HCT116 (cell line): ENCODE measurements around the gene HES5. TPM values are rescaled to one million over a fixed set of nuclear protein-coding genes. Genes with fewer than 3 reads are reported as not detected.

Experiments used
- ATAC-seq: fragments of 200-7000 bp; cut with Tn5 transposase; 2 replicates; pipeline ENCODE4 v1.9.1; 2020; ENCODE audit warnings: mild to moderate bottlenecking, moderate library complexity
- BruUV-seq: library from RNA; stranded (reverse); fragments of 400-500 nt; replicated peaks from 2 replicates; lab custom pipeline; 2021; lab: Mats Ljungman, UMichigan
- CTCF ChIA-PET: fragments of 300-600 bp; sonication (Branson Sonifier 250); formaldehyde crosslinking; loops from one replicate; lab custom pipeline; 2021; ENCODE audit warnings: antibody characterized with exemption; lab: Charles Lee
- POLR2A ChIA-PET: fragments of 300-600, 350-600 bp; sonication (Branson Sonifier 250); formaldehyde crosslinking; loops from one replicate; lab custom pipeline; 2021; ENCODE audit warnings: antibody characterized with exemption; lab: Charles Lee
- RAD21 ChIA-PET, 2 experiments: fragments of 300-600 bp; sonication (Branson Sonifier 250); formaldehyde crosslinking; loops; one replicate each; lab custom pipeline; 2023; ENCODE audit warnings: low total read pairs in 2 of 2; ENCODE audit not compliant: uncharacterized antibody in 2 of 2, unreplicated experiment in 2 of 2, low non-redundant PET in 1 of 2; lab: Charles Lee
- DNase-seq: peaks from one replicate; pipeline ENCODE4 v3.0.0-alpha.2; 2010; ENCODE audit warnings: low read depth, low spot score
- H2AFZ ChIP-seq: fragments of 200-600 bp; shearing (Covaris generic), sonication (generic); 2 replicates; pipeline ENCODE4 v1.6.1; 2017; ENCODE audit warnings: low read depth, mixed run types, mixed read lengths, antibody characterized with exemption, low read length; ENCODE audit not compliant: poor library complexity, severe bottlenecking
- H3K27ac ChIP-seq: 2 replicates; pipeline ENCODE4 v1.5.1; 2012; ENCODE audit warnings: low read depth, low read length
- H3K27me3 ChIP-seq: fragments of 200-600 bp; sonication (generic); 2 replicates; pipeline ENCODE4 v1.6.1; 2016; ENCODE audit warnings: mixed run types, low read length, mixed read lengths; ENCODE audit not compliant: insufficient read depth
- H3K36me3 ChIP-seq, 2 experiments: fragments of 200-500 bp in 1 of 2; fragments of 200-600 bp in 1 of 2; sonication (Bioruptor generic) in 1 of 2; sonication (generic) in 1 of 2; 2 replicates each; pipeline versions ENCODE4 v1.5.1 to v1.6.1; 2014 to 2016; ENCODE audit warnings: low read length in 2 of 2, inconsistent platforms in 1 of 2, mixed read lengths in 1 of 2, mixed run types in 1 of 2; ENCODE audit not compliant: insufficient read depth in 2 of 2, control insufficient read depth in 1 of 2
- H3K4me1 ChIP-seq, 2 experiments: fragments of 200-600 bp in 1 of 2; sonication (generic) in 1 of 2; 2 replicates each; pipeline versions ENCODE4 v1.5.1 to v1.6.1; 2012 to 2017; ENCODE audit warnings: low read length in 2 of 2, inconsistent platforms in 1 of 2, mild to moderate bottlenecking in 1 of 2, mixed read lengths in 1 of 2, mixed run types in 1 of 2, moderate library complexity in 1 of 2; ENCODE audit not compliant: insufficient read depth in 2 of 2, control insufficient read depth in 1 of 2
- H3K4me2 ChIP-seq: fragments of 200-600 bp; sonication (generic); 2 replicates; pipeline ENCODE4 v1.6.1; 2017; ENCODE audit warnings: mixed run types, low read length, mixed read lengths
- H3K4me3 ChIP-seq, 2 experiments: fragments of 200-600 bp in 1 of 2; sonication (generic) in 1 of 2; replicated peaks in 1 of 2; 2 replicates each; pipeline ENCODE4 v1.5.1; 2011 to 2016; ENCODE audit warnings: low read length in 2 of 2, control low read depth in 1 of 2, low read depth in 1 of 2, mild to moderate bottlenecking in 1 of 2, mixed read lengths in 1 of 2, mixed run types in 1 of 2
- H3K79me2 ChIP-seq: fragments of 200-600 bp; sonication (generic); 2 replicates; pipeline ENCODE4 v1.6.1; 2017; ENCODE audit warnings: mild to moderate bottlenecking, mixed run types, low read length, moderate library complexity, mixed read lengths; ENCODE audit not compliant: insufficient read depth
- H3K9ac ChIP-seq: fragments of 200-600 bp; sonication (generic); 2 replicates; pipeline ENCODE4 v1.6.1; 2016; ENCODE audit warnings: low read length, mixed read lengths
- H3K9me2 ChIP-seq: fragments of 200-600 bp; sonication (generic), shearing (Covaris generic); 2 replicates; pipeline ENCODE4 v1.6.1; 2017; ENCODE audit warnings: mixed run types, mild to moderate bottlenecking, moderate library complexity; ENCODE audit not compliant: insufficient read depth
- H3K9me3 ChIP-seq, 2 experiments: fragments of 200-500 bp in 1 of 2; fragments of 200-600 bp in 1 of 2; sonication (Bioruptor generic) in 1 of 2; sonication (generic) in 1 of 2; 2 replicates each; pipeline ENCODE4 v1.6.1; 2014 to 2017; ENCODE audit warnings: low read length in 2 of 2, mixed read lengths in 2 of 2, inconsistent platforms in 1 of 2, low read depth in 1 of 2, mild to moderate bottlenecking in 1 of 2, mixed run types in 1 of 2, moderate library complexity in 1 of 2; ENCODE audit not compliant: control insufficient read depth in 1 of 2, insufficient read depth in 1 of 2
- H4K20me1 ChIP-seq: fragments of 200-600 bp; sonication (generic), shearing (Covaris generic); 2 replicates; pipeline ENCODE4 v1.6.1; 2017; ENCODE audit warnings: mixed run types, mild to moderate bottlenecking, moderate library complexity; ENCODE audit not compliant: insufficient read depth
- CBX3 ChIP-seq: IDR thresholded peaks from 2 replicates; pipeline ENCODE4 v1.6.1; 2012; ENCODE audit warnings: low read depth
- CEBPB ChIP-seq: IDR thresholded peaks from 2 replicates; pipeline ENCODE4 v1.6.1; 2012; ENCODE audit warnings: low read depth
- EGR1 ChIP-seq: IDR thresholded peaks from 2 replicates; pipeline ENCODE4 v1.6.1; 2012; ENCODE audit warnings: low read depth
- EZH2 ChIP-seq: fragments of 200-600 bp; sonication (generic); IDR thresholded peaks from 2 replicates; pipeline ENCODE4 v1.6.1; 2017; ENCODE audit warnings: antibody characterized with exemption, mixed run types
- SRF ChIP-seq: IDR thresholded peaks from 2 replicates; pipeline ENCODE4 v1.6.1; 2012; ENCODE audit warnings: low read depth
- TCF7L2 ChIP-seq: IDR thresholded peaks from 2 replicates; pipeline ENCODE4 v1.7.0; 2011; ENCODE audit warnings: borderline replicate concordance, inconsistent platforms; ENCODE audit not compliant: insufficient read depth, insufficient read length; ENCODE audit errors: extremely low read depth
- YY1 ChIP-seq: IDR thresholded peaks from 2 replicates; pipeline ENCODE4 v1.6.1; 2011; ENCODE audit warnings: low read length, low read depth, moderate library complexity, mild to moderate bottlenecking; ENCODE audit not compliant: insufficient replicate concordance; ENCODE audit errors: extremely low read depth
- ZFX ChIP-seq: fragments of 450-650 bp; IDR thresholded peaks from 2 replicates; pipeline ENCODE4 v1.6.1; 2017
- intact Hi-C: fragments of 100-400 bp; cut with micrococcal nuclease; formaldehyde crosslinking; loops from 2 replicates; pipeline ENCODE4 v1.10.0; 2022
- total RNA-seq: library from RNA; stranded (reverse); gene quantifications from one replicate; pipeline ENCODE4 v1.2.1, GENCODE V29; 2021; ENCODE audit not compliant: unreplicated experiment

Gene HES5
- total RNA-seq, 1 experiment from 2014 or later, result not detected

- BruUV-seq, result no TSS peak
- H3K27ac ChIP-seq, result no peak overlapping the region
- POLR2A ChIA-PET, result no interaction called here
Measured at GRCh38 chr1:2567083-2567679, 37.1 kb upstream of the HES5 start.

GRCh38 chr1:2566101-2567045 is 36.3 kb upstream of the HES5 start:
- Histone ChIP-seq H3K9ac (no peak overlapping the region), H4K20me1 (no peaks in the 10 kb centered on the region), H3K9me2 (no peaks in the 10 kb centered on the region), H3K4me3 (no peak overlapping the region), H3K9me3 (no peaks in the 10 kb centered on the region), H2AFZ (no peak overlapping the region), H3K27ac (no peak overlapping the region), H3K4me1 (no peaks in the 10 kb centered on the region), H3K4me2 (no peak overlapping the region), H3K79me2 (no peaks in the 10 kb centered on the region), H3K27me3 (no peaks in the 10 kb centered on the region), H3K36me3 (no peaks in the 10 kb centered on the region)
- ChIA-PET POLR2A (no interaction called here), RAD21 (no interaction called here), CTCF (no interaction called here)
- TF ChIP-seq EZH2, result no peak
- TF ChIP-seq CBX3, result no peak
- TF ChIP-seq SRF, result no peak
- TF ChIP-seq YY1, result no peak
- no peak for TF ChIP-seq TCF7L2
- no peak for TF ChIP-seq EGR1
- BruUV-seq, result no TSS peak
- no peak for DNase-seq
- intact Hi-C loops, result no loop called here
- no peak for ATAC-seq

More at GRCh38 chr1:2567083-2567679, 37.1 kb upstream of the HES5 start:
- H3K9me3 ChIP-seq, result no peaks in the 10 kb centered on the region
- no peaks in the 10 kb centered on the region for H4K20me1 ChIP-seq
- no peaks in the 10 kb centered on the region for H3K27me3 ChIP-seq
- no peaks in the 10 kb centered on the region for H3K4me1 ChIP-seq
- ChIA-PET RAD21 (no interaction called here), CTCF (no interaction called here)
- no peak overlapping the region for H3K4me3 ChIP-seq
- no peaks in the 10 kb centered on the region for H3K79me2 ChIP-seq
- ATAC-seq, result no peak
- H3K36me3 ChIP-seq, result no peaks in the 10 kb centered on the region
- H2AFZ ChIP-seq, result no peak overlapping the region
- H3K4me2 ChIP-seq, result no peak overlapping the region
- no peak for DNase-seq
- intact Hi-C loops, result no loop called here
- no peaks in the 10 kb centered on the region for H3K9me2 ChIP-seq
- no peak overlapping the region for H3K9ac ChIP-seq
- TF ChIP-seq ZFX, result no peak
- TF ChIP-seq CEBPB, result no peak
